ENCODE measurements around the gene OR7G1. TPM values are rescaled to one million over a fixed set of nuclear protein-coding genes. Genes with fewer than 3 reads are reported as not detected.

The OR7G1 gene
- total RNA-seq, 1 donor from 2014 or later: not detected

DNA sequence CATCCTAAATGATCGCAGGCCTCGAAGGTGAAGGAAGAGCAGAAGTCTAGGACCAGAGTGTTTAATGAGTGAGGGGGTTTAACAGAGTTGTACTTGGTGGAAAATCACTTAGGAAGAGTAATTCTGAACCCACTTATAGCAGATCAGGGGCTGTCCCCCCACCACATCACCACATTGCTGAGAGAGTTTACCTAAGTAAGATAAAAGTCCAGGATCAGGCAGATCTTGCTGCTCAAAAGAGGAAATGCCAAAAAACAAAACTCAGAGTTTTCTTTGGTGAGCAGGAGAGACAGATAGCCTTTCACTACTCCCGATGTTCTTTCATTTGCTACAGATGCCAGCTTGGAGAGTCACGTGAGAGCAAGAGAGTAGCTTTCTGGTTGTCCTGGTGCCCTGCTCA is 40.0 kb upstream of the OR7G1 start:
- no peak for DNase-seq (ENCODE audit: low spot score)
- Mint-ChIP-seq H3K36me3 (ENCODE audit: low read depth) (peaks cover 70% of the 10 kb centered on the region), H3K27me3 (ENCODE audit: low read depth) (no peaks in the 10 kb centered on the region), H3K27ac (ENCODE audit: unreplicated experiment) (no peak overlapping the region), H3K4me1 (ENCODE audit: low read depth) (no peaks in the 10 kb centered on the region), H3K9me3 (ENCODE audit: low read depth) (peaks cover 53% of the 10 kb centered on the region), H3K4me3 (ENCODE audit: unreplicated experiment) (no peak overlapping the region)
- TF ChIP-seq, protein P1, sequence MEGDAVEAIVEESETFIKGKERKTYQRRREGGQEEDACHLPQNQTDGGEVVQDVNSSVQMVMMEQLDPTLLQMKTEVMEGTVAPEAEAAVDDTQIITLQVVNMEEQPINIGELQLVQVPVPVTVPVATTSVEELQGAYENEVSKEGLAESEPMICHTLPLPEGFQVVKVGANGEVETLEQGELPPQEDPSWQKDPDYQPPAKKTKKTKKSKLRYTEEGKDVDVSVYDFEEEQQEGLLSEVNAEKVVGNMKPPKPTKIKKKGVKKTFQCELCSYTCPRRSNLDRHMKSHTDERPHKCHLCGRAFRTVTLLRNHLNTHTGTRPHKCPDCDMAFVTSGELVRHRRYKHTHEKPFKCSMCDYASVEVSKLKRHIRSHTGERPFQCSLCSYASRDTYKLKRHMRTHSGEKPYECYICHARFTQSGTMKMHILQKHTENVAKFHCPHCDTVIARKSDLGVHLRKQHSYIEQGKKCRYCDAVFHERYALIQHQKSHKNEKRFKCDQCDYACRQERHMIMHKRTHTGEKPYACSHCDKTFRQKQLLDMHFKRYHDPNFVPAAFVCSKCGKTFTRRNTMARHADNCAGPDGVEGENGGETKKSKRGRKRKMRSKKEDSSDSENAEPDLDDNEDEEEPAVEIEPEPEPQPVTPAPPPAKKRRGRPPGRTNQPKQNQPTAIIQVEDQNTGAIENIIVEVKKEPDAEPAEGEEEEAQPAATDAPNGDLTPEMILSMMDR (IDR thresholded peaks at IDR 0.05): no peak

DNA sequence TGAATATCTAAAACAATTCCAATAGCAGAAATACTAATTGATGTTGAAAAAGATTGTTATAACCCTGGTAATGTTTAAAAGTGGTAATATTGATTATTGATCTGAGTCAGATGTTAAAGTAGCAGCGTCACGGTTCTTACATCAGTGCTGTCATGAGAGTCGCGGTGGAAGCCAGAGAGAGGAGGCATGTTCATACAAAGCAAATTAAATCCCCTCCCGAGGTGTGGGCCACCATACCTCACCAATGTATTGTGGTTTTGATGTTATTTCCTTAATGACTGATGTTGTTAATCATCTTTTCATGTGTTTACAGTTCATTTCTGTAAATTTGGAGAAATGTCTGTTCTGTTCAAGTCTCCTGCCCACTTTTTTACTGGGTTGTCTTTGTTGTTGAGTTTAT is 35.8 kb upstream of the OR7G1 start:
- DNase-seq (ENCODE audit: low spot score): no peak
- Mint-ChIP-seq H3K36me3 (ENCODE audit: low read depth) (peaks cover 40% of the 10 kb centered on the region), H3K4me1 (ENCODE audit: low read depth) (peaks cover 5% of the 10 kb centered on the region), H3K27ac (ENCODE audit: unreplicated experiment) (no peak overlapping the region), H3K27me3 (ENCODE audit: low read depth) (no peaks in the 10 kb centered on the region), H3K4me3 (ENCODE audit: unreplicated experiment) (no peak overlapping the region), H3K9me3 (ENCODE audit: low read depth) (peaks cover 41% of the 10 kb centered on the region)
- TF ChIP-seq, protein P1 (IDR thresholded peaks at IDR 0.05): no peak

DNA sequence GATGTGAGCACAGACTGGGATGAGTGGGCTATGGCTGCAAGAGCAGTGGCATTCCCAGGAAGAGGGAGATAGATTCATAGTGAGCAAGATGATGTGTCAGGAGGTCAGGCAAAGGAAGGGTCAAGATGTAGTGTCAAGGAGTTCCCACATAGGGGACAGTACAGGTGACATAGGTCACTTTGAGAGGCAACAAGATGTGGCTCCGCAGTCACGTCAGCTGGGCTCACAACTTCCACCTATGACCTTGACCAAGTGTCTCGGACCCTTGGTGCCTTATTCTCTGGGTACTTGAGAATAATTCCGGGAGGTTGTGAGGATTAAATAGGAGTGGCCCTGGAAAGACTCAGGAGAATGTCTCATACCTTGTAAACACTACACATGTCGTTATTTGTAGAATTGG is 35.1 kb upstream of the OR7G1 start:
- peaks cover 33% of the 10 kb centered on the region for H3K36me3 Mint-ChIP-seq (ENCODE audit: low read depth)
- TF ChIP-seq, protein P1 (IDR thresholded peaks at IDR 0.05): no peak
- H3K4me3 Mint-ChIP-seq (ENCODE audit: unreplicated experiment): no peak overlapping the region
- peaks cover 5% of the 10 kb centered on the region for H3K4me1 Mint-ChIP-seq (ENCODE audit: low read depth)
- peaks cover 38% of the 10 kb centered on the region for H3K9me3 Mint-ChIP-seq (ENCODE audit: low read depth)
- DNase-seq (ENCODE audit: low spot score): no peak
- H3K27me3 Mint-ChIP-seq (ENCODE audit: low read depth): no peaks in the 10 kb centered on the region
- no peak overlapping the region for H3K27ac Mint-ChIP-seq (ENCODE audit: unreplicated experiment)

DNA sequence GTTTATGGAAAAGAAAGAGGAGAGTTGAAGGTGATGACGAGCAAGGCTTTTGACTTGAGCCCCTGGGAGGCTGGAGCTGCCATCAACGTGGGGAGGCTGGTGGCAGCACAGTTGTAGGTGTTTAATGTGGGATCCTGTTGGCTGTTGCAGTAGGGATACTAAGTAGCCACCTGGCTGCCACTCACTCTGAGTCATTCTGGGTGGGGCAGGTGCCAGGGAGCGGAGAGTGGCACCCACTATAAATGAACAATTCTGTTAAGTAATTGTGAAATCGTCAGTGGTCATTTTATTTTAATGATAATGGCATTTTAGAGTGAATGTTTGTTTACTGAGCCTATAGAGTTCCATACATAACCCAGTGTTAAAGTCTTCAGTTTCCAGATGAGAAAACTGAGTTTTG is 34.4 kb upstream of the OR7G1 start:
- H3K27me3 Mint-ChIP-seq (ENCODE audit: low read depth): no peaks in the 10 kb centered on the region
- peaks cover 38% of the 10 kb centered on the region for H3K9me3 Mint-ChIP-seq (ENCODE audit: low read depth)
- DNase-seq (ENCODE audit: low spot score): no peak
- H3K4me1 Mint-ChIP-seq (ENCODE audit: low read depth): peaks cover 5% of the 10 kb centered on the region
- no peak overlapping the region for H3K27ac Mint-ChIP-seq (ENCODE audit: unreplicated experiment)
- no peak overlapping the region for H3K4me3 Mint-ChIP-seq (ENCODE audit: unreplicated experiment)
- TF ChIP-seq, protein P1 (IDR thresholded peaks at IDR 0.05): no peak
- H3K36me3 Mint-ChIP-seq (ENCODE audit: low read depth): peaks cover 31% of the 10 kb centered on the region

DNA sequence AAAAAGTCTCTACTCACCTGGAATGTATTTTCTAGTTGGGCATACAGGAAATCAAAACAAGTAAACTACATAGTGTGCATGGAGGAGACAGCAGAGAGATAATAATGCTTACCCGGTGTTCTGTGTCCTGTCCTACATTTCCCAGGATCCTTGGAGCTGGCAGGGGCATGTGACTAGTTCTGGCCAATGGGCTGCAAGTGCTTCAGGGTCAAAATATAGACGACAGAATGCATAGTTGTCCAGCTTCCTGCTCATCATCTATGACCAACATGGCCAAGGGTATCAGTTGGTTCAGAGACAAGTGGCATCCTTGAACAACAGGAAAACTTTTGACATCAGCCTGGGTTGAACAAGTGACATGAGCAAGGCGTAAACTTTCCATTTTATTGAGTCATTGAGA is 33.1 kb upstream of the OR7G1 start:
- Mint-ChIP-seq H3K4me1 (ENCODE audit: low read depth) (peaks cover 7% of the 10 kb centered on the region), H3K36me3 (ENCODE audit: low read depth) (peaks cover 36% of the 10 kb centered on the region), H3K27ac (ENCODE audit: unreplicated experiment) (no peak overlapping the region), H3K27me3 (ENCODE audit: low read depth) (no peaks in the 10 kb centered on the region), H3K9me3 (ENCODE audit: low read depth) (peaks cover 35% of the 10 kb centered on the region), H3K4me3 (ENCODE audit: unreplicated experiment) (no peak overlapping the region)
- TF ChIP-seq, protein P1 (IDR thresholded peaks at IDR 0.05): no peak
- DNase-seq (ENCODE audit: low spot score): no peak

Measured in chondrocyte (in vitro differentiated cells).